Neuronal stem cell (in vitro differentiated cells): ENCODE measurements around the gene TRPM5.
A peak's percentile ranks its signal among the peaks of the same experiment; 100 is the strongest.

ENCODE experiments used
- DNase-seq: peaks from one replicate; pipeline ENCODE4 v3.0.0-alpha.2; 2013; ENCODE audit warnings: low spot score
- H2AFZ ChIP-seq: one replicate; pipeline ENCODE4 v1.6.1; 2013; ENCODE audit warnings: mild to moderate bottlenecking, low read length, inconsistent platforms
- H2AK5ac ChIP-seq: 2 replicates; pipeline ENCODE4 v1.6.1; 2013; ENCODE audit warnings: low read depth, mild to moderate bottlenecking, inconsistent platforms, low read length, moderate library complexity, mixed read lengths
- H2BK120ac ChIP-seq: 2 replicates; pipeline ENCODE4 v1.6.1; 2013; ENCODE audit warnings: low read depth, mild to moderate bottlenecking, inconsistent platforms, low read length, moderate library complexity, mixed read lengths
- H2BK12ac ChIP-seq: one replicate; pipeline ENCODE4 v1.6.1; 2013; ENCODE audit warnings: low read length, inconsistent platforms
- H2BK15ac ChIP-seq: 2 replicates; pipeline ENCODE4 v1.6.1; 2013; ENCODE audit warnings: mild to moderate bottlenecking, low read length, inconsistent platforms, mixed read lengths
- H2BK5ac ChIP-seq: one replicate; pipeline ENCODE4 v1.6.1; 2013; ENCODE audit warnings: inconsistent platforms, mild to moderate bottlenecking, low read length, moderate library complexity
- H3K14ac ChIP-seq: one replicate; pipeline ENCODE4 v1.6.1; 2013; ENCODE audit warnings: low read length, inconsistent platforms
- H3K18ac ChIP-seq: 2 replicates; pipeline ENCODE4 v1.6.1; 2013; ENCODE audit warnings: low read length, inconsistent platforms
- H3K23ac ChIP-seq: 2 replicates; pipeline ENCODE4 v1.6.1; 2013; ENCODE audit warnings: low read depth, mild to moderate bottlenecking, mixed read lengths, low read length, inconsistent platforms; ENCODE audit not compliant: poor library complexity
- H3K27ac ChIP-seq: replicated peaks from 3 replicates; pipeline ENCODE4 v1.5.1; 2013; ENCODE audit warnings: low read length, inconsistent platforms
- H3K27me3 ChIP-seq, 3 experiments: 2 replicates each; pipeline ENCODE4 v1.6.1; 2013; ENCODE audit warnings: low read length in 3 of 3, mild to moderate bottlenecking in 2 of 3, inconsistent platforms in 1 of 3, low read depth in 1 of 3, mixed read lengths in 1 of 3, moderate library complexity in 1 of 3; ENCODE audit not compliant: control insufficient read depth in 3 of 3, insufficient read depth in 3 of 3
- H3K36me3 ChIP-seq, 2 donors: replicated peaks in 1 of 2; 2 replicates each; pipeline ENCODE4 v1.6.1; 2013; ENCODE audit warnings: low read length in 2 of 2; ENCODE audit not compliant: control insufficient read depth in 2 of 2, insufficient read depth in 2 of 2
- H3K4ac ChIP-seq: 2 replicates; pipeline ENCODE4 v1.6.1; 2013; ENCODE audit warnings: inconsistent platforms, mild to moderate bottlenecking, low read length, moderate library complexity
- H3K4me1 ChIP-seq, 2 donors: 1 replicate in 1 of 2; 2 replicates in 1 of 2; pipeline ENCODE4 v1.6.1; 2013; ENCODE audit warnings: low read length in 2 of 2, low read depth in 1 of 2; ENCODE audit not compliant: control insufficient read depth in 2 of 2, insufficient read depth in 1 of 2
- H3K4me2 ChIP-seq: one replicate; pipeline ENCODE4 v1.6.1; 2013; ENCODE audit warnings: mild to moderate bottlenecking, low read length, inconsistent platforms; ENCODE audit not compliant: insufficient read depth, poor library complexity, severe bottlenecking
- H3K4me3 ChIP-seq, 2 donors: 2 replicates each; pipeline ENCODE4 v1.5.1; 2013; ENCODE audit warnings: low read length in 2 of 2, mild to moderate bottlenecking in 2 of 2, inconsistent platforms in 1 of 2, moderate library complexity in 1 of 2
- H3K79me1 ChIP-seq: one replicate; pipeline ENCODE4 v1.6.1; 2013; ENCODE audit warnings: low read depth, mild to moderate bottlenecking, inconsistent platforms, low read length, moderate library complexity
- H3K9ac ChIP-seq: one replicate; pipeline ENCODE4 v1.6.1; 2013; ENCODE audit warnings: mild to moderate bottlenecking, low read depth, low read length, inconsistent platforms; ENCODE audit not compliant: poor library complexity
- H3K9me3 ChIP-seq, 2 donors: replicated peaks in 1 of 2; 2 replicates each; pipeline versions ENCODE3 to v1.6.1; 2013; ENCODE audit warnings: low read length in 2 of 2, mild to moderate bottlenecking in 2 of 2, inconsistent platforms in 1 of 2, low read depth in 1 of 2, mixed read lengths in 1 of 2, moderate library complexity in 1 of 2; ENCODE audit not compliant: control insufficient read depth in 2 of 2, insufficient read depth in 1 of 2
- H4K8ac ChIP-seq: one replicate; pipeline ENCODE4 v1.6.1; 2013; ENCODE audit warnings: low read depth, mild to moderate bottlenecking, inconsistent platforms, low read length, moderate library complexity
- H4K91ac ChIP-seq: one replicate; pipeline ENCODE4 v1.6.1; 2013; ENCODE audit warnings: low read length, low read depth, mild to moderate bottlenecking, inconsistent platforms; ENCODE audit not compliant: poor library complexity
- WGBS, 2 donors: extraction: QIAGEN DNeasy Blood & Tissue Kit; methylation state at CpG; one replicate each; pipeline ENCODE4 v1.1.7; 2013; ENCODE audit warnings: missing lambda C conversion rate in 2 of 2, mixed read lengths in 1 of 2; ENCODE audit not compliant: insufficient read length in 2 of 2, insufficient replicate concordance in 1 of 2; ENCODE audit errors: extremely low coverage in 2 of 2; 5-methylcytosine and 5-hydroxymethylcytosine counted together

The TRPM5 gene

GRCh38 chr11:2410616-2411015 is 33.7 kb downstream of the TRPM5 start:
- H2BK5ac ChIP-seq: peak overlapping the region; percentile 87
- H3K9ac ChIP-seq: no peak overlapping the region
- peak overlapping the region; percentile 43 for H4K8ac ChIP-seq
- H3K4me1 ChIP-seq: peaks cover 0 to 9% of the 10 kb centered on the region in 2 donors
- H3K27me3 ChIP-seq: no peaks in the 10 kb centered on the region
- H3K36me3 ChIP-seq: no peaks in the 10 kb centered on the region
- no peak overlapping the region for H2BK120ac ChIP-seq
- H3K27ac ChIP-seq: no peak overlapping the region
- H4K91ac ChIP-seq: peak overlapping the region; percentile 43
- WGBS, 2 donors: no CpG with 5 or more reads among the region's 9 CpGs
- no peak overlapping the region for H3K4me3 ChIP-seq
- H3K4ac ChIP-seq: no peak overlapping the region
- no peak overlapping the region for H3K14ac ChIP-seq
- no peak for DNase-seq
- H3K18ac ChIP-seq: peak overlapping the region; percentile 38
- peak overlapping the region; percentile 98 for H2BK15ac ChIP-seq
- peak overlapping the region; percentile 94 for H2BK12ac ChIP-seq
- H3K9me3 ChIP-seq: no peaks in the 10 kb centered on the region
- peak overlapping the region; percentile 84 for H2AK5ac ChIP-seq
- no peaks in the 10 kb centered on the region for H3K79me1 ChIP-seq
- H3K23ac ChIP-seq: no peak overlapping the region
- peak overlapping the region; percentile 88 for H2AFZ ChIP-seq
- no peak overlapping the region for H3K4me2 ChIP-seq

- peaks cover 0 to 9% of the 10 kb centered on the region in 2 donors for H3K4me1 ChIP-seq
- H3K9me3 ChIP-seq: no peaks in the 10 kb centered on the region
- H3K27me3 ChIP-seq: no peaks in the 10 kb centered on the region
- no peaks in the 10 kb centered on the region for H3K79me1 ChIP-seq
- H3K18ac ChIP-seq: peak overlapping the region; percentile 48
- peak overlapping the region; percentile 84 for H2AK5ac ChIP-seq
- no peak overlapping the region for H3K4me3 ChIP-seq
- no peak overlapping the region for H3K9ac ChIP-seq
- peak overlapping the region; percentile 81 for H2BK15ac ChIP-seq
- H2BK12ac ChIP-seq: peak overlapping the region; percentile 41
- no peak for DNase-seq
- H2BK5ac ChIP-seq: peak overlapping the region; percentile 39
- H3K14ac ChIP-seq: peak overlapping the region; percentile 82
- no peak overlapping the region for H3K4ac ChIP-seq
- no peak overlapping the region for H4K8ac ChIP-seq
- peak overlapping the region; percentile 88 for H2AFZ ChIP-seq
- peak overlapping the region; percentile 85 for H4K91ac ChIP-seq
- H3K36me3 ChIP-seq: no peaks in the 10 kb centered on the region
- no peak overlapping the region for H3K27ac ChIP-seq
- WGBS, 2 donors: no CpG with 5 or more reads among the region's 42 CpGs
- H3K23ac ChIP-seq: peak overlapping the region; percentile 65
- H3K4me2 ChIP-seq: no peak overlapping the region
- no peak overlapping the region for H2BK120ac ChIP-seq
Measured at GRCh38 chr11:2409611-2410468, 34.5 kb downstream of the TRPM5 start.

GRCh38 chr11:2409126-2409525 is 35.2 kb downstream of the TRPM5 start:
- peak overlapping the region; percentile 85 for H4K91ac ChIP-seq
- no peak overlapping the region for H3K18ac ChIP-seq
- no peak overlapping the region for H3K27ac ChIP-seq
- H3K9ac ChIP-seq: peak overlapping the region; percentile 38
- no peak for DNase-seq
- WGBS, 2 donors: no CpG with 5 or more reads among the region's 16 CpGs
- no peak overlapping the region for H2BK12ac ChIP-seq
- H3K23ac ChIP-seq: peak overlapping the region; percentile 65
- peak overlapping the region; percentile 94 for H2AK5ac ChIP-seq
- no peak overlapping the region for H3K4ac ChIP-seq
- H2BK120ac ChIP-seq: peak overlapping the region; percentile 24
- H2BK5ac ChIP-seq: peak overlapping the region; percentile 53
- no peak overlapping the region for H4K8ac ChIP-seq
- peaks cover 0 to 9% of the 10 kb centered on the region in 2 donors for H3K4me1 ChIP-seq
- H3K4me2 ChIP-seq: no peak overlapping the region
- H3K14ac ChIP-seq: peak overlapping the region; percentile 82
- H3K9me3 ChIP-seq: no peaks in the 10 kb centered on the region
- H3K27me3 ChIP-seq: no peaks in the 10 kb centered on the region
- peak overlapping the region; percentile 88 for H2AFZ ChIP-seq
- no peaks in the 10 kb centered on the region for H3K36me3 ChIP-seq
- H3K4me3 ChIP-seq: no peak overlapping the region
- peak overlapping the region; percentile 94 for H2BK15ac ChIP-seq
- no peaks in the 10 kb centered on the region for H3K79me1 ChIP-seq

- H3K4me2 ChIP-seq: no peak overlapping the region
- H3K36me3 ChIP-seq: peaks cover 4% of the 10 kb centered on the region in 2 donors
- H3K23ac ChIP-seq: peak overlapping the region; percentile 80
- peak overlapping the region; percentile 78 for H3K9ac ChIP-seq
- H3K27ac ChIP-seq: no peak overlapping the region
- no peak for DNase-seq
- H3K4me1 ChIP-seq: peaks cover 0 to 9% of the 10 kb centered on the region in 2 donors
- peak overlapping the region; percentile 88 for H2AFZ ChIP-seq
- no peaks in the 10 kb centered on the region for H3K9me3 ChIP-seq
- no peak overlapping the region for H3K4me3 ChIP-seq
- WGBS, 2 donors: no CpG with 5 or more reads among the region's 11 CpGs
- H3K18ac ChIP-seq: peak overlapping the region; percentile 85
- peak overlapping the region; percentile 94 for H2AK5ac ChIP-seq
- peak overlapping the region; percentile 24 for H2BK120ac ChIP-seq
- H2BK5ac ChIP-seq: peak overlapping the region; percentile 53
- H4K91ac ChIP-seq: no peak overlapping the region
- H2BK15ac ChIP-seq: peak overlapping the region; percentile 94
- no peaks in the 10 kb centered on the region for H3K79me1 ChIP-seq
- peak overlapping the region; percentile 97 for H3K4ac ChIP-seq
- no peak overlapping the region for H4K8ac ChIP-seq
- H3K27me3 ChIP-seq: no peaks in the 10 kb centered on the region
- no peak overlapping the region for H3K14ac ChIP-seq
- H2BK12ac ChIP-seq: no peak overlapping the region
Measured at GRCh38 chr11:2408671-2409070, 35.6 kb downstream of the TRPM5 start.
